NCI-H2107 treated with DMSO at 0.1 percent for 48 hours (cell line): ENCODE results near the gene MRPL43.
"Not testable (repeated sequence)": the region's sequence is repeated elsewhere in the genome, so short reads cannot be mapped to it uniquely, and the experiment has no call there.

Experiments
- DNase-seq: peaks from one replicate; lab custom pipeline; 2025; ENCODE audit not compliant: unreplicated experiment; lab: John Stamatoyannopoulos, UW

MRPL43 gene

DNA sequence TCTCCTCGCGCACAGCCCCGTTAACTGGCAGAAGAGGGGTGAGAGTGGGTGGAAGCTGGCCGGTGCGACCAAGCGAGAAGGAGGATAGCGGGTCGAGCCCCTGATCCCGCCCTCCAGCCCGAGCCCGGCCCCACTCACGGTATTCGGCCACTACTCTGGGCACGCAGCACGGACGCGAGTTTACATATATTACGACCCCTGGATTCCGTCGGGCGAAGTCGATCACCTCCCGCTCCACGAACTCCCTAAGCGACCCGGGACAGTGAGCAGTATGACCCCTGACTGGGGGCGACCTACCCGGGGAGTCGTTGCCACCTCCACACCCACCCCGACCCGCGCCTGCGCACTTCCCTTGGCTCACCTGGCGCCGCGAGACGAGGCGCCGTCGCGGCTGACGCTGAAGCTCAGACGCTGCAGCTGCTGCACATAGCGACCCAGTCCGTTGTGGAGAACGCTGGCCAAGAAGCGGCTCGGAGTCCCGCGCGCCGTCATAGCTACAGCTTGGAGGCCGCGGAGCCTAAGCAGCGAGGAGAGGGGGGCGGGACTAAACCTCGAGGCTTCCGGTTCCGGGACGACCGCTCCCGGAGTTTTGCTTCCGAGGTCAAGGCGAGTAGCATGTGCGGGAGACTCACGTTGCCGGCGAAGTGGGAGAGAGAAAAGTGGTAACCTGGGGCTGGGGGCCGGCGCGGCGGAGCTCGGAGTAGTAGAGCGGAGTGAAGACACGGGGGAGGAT lies at the start of gene MRPL43, which contains the start of gene TWNK:
Gene MRPL43, minus strand, starts transcription at position 546 of the 733 bp plus-strand sequence. Its CDS starts 54 bp downstream, at position 492.
Gene TWNK, plus strand, starts transcription at position 592 of the 733 bp plus-strand sequence. CDS start 668 bp downstream, outside the sequence.
- peak; percentile 26 for DNase-seq

DNA sequence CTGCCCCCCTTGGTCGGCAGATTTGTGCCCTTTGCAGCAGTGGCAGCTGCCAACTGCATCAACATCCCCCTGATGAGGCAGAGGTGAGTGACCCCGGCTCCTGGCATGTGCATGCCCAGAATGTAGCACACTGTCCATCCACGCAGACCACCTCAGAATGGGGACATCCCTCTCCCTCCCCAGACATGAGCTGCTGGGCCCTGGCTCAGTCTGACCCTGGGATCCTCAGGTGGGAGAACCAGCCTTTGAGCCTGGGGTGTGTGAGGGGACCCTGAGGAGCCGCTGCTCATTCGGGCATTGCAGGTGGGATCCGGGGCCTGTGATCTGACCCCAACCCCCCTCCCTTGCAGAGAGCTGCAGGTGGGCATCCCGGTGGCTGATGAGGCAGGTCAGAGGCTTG lies 49.4 kb upstream of the MRPL43 start:
- DNase-seq = no peak

DNA sequence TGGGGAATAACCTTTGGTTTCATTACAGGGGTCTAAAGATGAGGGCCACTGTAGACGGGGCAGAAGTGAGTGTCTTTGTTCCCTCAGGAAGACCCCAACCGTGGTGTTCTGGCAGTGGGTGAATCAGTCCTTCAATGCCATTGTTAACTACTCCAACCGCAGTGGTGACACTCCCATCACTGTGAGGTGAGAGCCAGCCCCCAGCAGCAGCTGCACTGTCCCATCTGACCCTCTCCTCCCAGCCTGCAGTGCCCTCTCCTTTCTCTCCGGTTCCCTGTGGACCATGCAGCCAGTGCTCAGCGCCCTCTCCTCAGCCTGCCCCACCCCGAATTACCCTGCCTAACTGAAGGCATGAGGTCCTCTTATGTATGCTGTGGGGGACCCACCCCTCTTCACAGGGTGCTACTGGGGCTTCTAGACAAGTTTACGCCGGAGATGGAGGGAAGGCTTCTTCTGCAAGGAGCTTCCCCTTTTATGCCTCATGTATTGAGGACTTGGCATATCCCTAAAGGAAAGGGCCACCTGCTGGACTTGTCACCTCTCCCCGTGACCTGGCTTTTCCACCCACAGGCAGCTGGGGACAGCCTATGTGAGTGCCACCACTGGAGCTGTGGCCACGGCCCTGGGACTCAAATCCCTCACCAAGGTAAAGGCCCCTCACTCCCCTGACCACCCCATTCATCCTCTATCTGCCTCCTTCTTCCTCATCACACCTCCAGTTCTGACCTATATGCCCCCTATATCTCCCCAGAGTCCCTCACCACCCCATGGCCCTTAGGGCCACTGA lies 48.8 kb upstream of the MRPL43 start:
- DNase-seq = no peak

DNA sequence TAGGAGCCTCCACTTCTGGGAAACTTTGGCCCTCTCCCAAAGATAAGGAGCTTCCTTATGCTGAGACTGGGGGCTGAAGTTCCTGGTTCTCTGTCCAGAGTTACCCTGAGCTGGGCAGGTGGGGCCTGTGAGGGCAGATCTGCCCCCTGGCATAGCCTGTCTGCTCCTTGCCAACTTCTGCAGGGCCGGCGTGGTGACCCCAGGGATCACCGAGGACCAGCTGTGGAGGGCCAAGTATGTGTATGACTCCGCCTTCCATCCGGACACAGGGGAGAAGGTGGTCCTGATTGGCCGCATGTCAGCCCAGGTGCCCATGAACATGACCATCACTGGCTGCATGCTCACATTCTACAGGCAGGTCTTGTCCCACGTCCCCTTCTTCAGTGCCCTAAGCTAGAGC lies 48.0 kb upstream of the MRPL43 start:
- DNase-seq = no peak

DNA sequence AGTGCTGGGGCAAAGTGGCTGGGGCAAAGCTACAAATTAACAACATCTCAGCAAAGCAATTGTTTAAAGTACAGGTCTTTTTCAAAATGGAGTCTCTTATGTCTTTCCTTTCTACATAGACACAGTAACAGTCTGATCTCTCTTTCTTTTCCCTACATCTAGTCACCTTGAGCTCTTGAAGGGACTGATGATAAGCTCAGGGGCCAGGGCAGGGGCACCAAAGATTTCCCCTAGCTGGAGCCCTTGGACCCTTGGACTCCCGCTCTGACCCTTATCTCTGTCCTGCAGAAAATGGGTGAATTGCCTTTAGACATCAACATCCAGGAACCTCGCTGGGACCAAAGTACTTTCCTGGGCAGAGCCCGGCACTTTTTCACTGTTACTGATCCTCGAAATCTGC lies 47.1 kb upstream of the MRPL43 start:
- DNase-seq = not testable (repeated sequence)

DNA sequence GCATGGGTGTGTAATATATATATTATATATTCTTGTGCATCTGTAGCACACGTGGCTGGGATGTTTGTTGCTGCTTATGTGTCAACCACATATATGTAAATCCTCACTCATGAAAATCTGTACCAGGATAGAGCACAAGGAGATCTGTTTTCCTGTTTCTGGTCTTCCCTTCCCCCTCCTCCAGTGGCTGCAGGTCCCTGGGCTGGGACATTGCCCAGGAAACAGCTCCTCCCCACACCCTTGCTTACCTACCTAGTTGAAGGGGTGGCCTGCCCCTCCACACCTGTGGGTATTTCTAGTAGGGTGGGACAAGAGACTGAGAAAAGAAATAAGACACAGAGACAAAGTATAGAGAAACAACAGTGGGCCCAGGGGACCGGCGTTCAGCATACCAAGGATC lies 46.0 kb upstream of the MRPL43 start:
- DNase-seq = no peak

DNA sequence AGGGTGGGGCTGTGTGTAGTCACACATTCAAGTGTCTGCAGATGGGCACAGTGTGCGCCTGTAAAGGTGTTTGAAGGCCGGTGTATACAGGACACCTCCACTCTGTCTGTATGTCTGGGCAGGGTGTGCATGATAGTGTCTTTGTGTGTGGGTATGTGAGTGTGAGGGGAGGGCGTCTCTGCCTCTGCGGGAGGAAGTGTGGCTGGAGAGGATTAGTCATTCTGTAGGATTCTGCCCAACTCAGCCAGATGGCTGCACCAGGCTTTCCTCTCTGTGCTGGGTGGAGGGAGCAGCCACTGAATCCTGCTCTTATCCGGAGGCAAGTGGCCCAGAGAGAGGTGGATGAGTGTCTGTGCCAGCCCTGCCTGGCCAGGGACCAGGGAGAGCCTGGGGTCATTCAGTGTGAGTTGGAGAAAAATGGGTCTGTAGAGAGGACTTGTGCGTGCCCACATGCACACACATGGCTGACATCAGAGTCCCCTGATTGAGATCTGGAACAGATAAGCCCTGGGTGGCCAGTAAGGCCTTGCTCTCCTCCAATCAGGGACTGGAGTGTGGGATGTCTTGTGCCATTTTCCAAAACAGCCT lies 45.4 kb upstream of the MRPL43 start:
- no peak for DNase-seq

DNA sequence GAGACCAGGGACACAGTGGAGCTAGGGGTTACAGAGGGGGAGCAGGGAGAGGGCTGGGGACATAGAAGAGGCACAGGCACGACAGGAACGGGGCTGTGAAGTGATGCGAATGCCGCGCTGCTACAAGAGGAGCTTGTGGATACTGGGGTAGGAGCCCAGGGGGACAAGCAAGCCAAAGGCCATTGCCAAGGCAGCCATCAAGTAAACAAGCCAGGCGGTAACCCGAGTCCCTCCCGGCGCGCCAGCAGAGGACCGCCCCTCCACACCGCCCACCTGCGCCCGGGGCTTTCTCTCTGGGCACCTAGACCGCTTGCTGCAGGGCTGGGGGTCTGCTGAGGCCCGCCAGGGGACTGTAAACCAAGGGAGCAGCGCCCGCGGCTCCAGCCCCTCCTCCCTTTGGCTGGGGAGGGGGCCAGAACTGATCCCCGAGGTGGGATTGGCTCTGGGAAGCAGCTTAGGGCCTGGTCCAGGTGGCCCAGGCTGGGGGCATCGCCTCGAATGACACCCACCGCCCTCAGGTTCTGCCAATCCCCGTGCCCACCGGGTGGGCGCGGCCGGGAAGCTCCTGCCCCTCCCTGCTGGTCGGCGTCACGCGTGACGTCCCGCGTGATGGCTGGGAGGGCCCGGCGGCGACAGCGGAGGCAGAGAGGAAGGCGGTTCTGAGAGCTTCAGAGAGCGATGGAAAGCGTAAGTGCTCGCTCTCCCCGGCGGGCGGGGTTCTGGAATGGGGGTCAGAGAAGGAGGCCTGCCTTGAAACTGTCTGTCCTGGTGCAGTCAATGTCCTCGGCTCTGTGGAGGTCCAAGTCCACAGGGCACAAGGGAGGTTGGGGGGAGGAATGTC lies 44.7 kb upstream of the MRPL43 start:
- DNase-seq = peak; percentile 13

DNA sequence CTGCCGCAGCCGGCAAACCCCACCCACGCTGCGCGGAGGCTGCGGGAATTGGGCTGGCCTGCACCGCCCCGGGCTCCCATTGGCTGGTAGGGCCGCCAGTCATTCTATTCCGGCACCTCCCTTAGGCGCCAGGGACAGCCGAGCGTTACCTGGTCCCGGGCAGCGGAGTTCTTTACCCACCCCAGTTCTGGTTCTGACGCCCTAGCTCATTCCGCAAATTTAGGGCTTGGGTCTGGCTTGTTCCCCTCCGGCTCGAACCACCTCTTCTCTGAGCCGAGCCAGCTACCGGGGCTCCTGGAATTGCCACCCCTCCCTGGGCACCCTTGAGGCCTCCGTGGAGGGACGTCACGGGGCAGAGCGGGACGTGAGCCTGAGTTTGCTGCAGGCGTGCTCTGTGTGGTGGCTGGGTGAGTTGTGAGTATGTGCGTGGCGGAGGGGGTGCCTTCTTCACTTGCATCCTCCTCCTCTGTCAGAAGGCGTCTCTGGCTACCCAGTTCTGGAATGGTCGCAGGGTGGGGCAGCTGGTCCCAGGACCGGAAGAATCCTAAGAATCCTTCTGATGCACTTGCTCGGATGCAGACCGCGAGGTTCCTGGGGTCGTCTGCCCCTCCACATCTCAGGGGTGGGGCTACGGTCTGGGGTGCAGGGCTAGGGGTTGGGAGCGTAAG lies 44.0 kb upstream of the MRPL43 start, which contains the start of the genes PDZD7 and SFXN3:
Gene PDZD7, minus strand, starts transcription at position 2 of the 668 bp plus-strand sequence. CDS start 910 bp downstream, outside the sequence.
Gene SFXN3, plus strand, starts transcription at position 107 of the 668 bp plus-strand sequence. CDS start 3,461 bp downstream, outside the sequence.
- DNase-seq = peak; percentile 64

DNA sequence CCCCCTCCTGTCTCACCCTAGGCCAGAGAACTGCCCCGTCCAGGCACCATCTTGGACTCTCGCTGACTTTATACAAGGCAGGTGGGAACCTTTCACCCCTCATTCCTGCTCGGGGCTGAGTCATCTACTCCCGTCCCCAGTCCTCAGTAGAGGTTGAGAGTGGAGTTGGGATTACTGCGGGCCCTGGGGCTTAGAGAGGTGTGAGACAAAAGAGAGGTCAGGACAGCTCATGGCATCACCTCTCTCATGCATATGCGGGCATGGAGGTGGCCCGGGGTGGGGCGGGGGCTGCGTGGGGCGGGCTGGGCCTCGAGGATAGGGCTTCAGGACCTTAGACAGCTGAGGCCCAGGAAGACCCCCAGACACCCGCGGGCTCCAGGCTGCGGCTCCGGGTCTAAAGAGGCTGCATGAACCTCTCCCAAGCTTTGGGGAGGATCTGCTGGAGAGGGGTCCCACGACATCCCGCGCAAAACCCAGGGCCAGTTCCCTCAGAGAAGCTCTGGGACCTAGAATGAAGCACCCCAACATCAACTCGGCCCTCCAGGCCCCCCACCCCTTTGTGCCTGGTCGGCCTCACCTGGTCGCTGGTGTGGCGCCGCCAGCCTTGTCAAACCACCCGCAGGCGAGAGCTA lies 43.3 kb upstream of the MRPL43 start:
- DNase-seq = no peak

DNA sequence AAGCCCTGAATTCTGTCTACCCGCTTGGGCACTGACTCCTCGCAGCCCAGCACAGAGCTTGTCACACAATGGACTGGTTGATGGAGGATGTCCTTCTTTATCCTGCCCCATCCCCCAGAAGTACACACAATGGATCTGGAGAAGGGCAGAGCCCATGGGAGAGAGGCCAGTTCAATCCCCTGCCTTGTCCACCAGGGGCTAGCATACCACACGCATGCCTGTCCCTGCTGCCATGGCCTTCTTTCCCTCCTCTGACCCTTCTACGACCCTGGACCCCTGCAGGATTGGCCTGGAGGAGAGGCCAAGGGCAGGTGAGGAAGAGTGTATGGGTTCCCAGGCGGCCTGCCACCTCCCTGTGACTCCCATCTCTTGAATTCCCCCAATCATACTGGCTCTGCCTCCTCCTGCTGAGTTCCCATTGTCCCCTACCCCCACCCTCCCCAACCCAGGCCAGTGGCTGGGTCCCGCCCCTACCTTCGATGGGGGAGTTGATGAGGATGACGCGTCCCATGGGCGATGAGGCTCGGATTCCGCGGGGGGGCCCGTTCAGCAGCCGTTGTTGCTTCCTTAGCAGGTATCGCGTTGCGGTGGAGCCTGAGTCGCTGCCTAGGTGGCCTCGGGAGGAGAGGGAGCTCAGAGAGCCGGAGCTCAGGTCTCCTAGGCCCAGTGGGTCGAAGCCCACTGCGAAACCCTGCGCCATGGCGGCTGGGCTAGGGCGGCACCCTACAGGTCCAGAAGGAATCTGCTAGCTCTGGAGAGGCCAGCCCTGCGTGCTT lies 42.4 kb upstream of the MRPL43 start:
- DNase-seq = no peak

DNA sequence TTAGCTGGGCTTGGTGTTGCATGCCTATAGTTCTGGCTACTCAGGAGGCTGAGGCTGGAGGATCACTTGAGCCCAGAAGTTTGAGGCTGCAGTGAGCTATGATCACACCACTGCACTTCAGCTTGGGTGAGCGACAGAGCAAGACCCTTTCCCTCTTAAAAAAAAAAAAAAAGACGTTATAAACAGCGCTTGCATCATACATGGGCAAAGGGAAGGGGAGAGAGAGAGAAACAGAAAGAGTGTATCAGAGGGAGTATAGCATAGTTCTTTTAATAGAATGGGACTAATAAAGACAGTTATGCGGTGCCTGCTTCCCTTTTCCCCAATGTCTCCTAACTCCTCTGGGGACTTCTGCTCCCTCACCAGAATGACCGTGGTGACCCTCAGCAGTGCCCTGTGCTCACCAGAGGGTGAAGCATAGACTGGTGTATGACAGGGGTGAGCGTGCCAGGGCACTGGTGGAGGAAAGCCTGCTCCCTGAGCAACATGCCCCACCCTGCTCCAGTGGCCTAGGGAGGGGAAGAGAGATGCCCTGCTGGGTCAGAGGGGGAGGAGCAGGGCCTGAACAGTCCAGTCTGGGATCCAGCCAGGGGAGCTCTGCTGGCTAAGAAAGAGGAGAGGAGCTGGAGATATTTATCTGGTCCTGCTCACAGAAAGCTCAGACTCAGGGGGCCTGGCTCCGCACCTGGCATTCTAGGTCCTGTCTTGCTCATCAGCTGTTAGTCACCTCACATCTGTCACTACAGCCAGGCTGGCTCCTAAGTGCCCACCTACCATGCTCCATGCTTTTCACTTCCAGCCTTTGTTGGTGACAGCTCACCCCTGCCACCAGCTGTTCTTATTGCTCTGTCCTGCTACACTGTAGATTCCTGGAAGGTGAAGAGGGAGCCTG lies 41.4 kb upstream of the MRPL43 start:
- DNase-seq = no peak

DNA sequence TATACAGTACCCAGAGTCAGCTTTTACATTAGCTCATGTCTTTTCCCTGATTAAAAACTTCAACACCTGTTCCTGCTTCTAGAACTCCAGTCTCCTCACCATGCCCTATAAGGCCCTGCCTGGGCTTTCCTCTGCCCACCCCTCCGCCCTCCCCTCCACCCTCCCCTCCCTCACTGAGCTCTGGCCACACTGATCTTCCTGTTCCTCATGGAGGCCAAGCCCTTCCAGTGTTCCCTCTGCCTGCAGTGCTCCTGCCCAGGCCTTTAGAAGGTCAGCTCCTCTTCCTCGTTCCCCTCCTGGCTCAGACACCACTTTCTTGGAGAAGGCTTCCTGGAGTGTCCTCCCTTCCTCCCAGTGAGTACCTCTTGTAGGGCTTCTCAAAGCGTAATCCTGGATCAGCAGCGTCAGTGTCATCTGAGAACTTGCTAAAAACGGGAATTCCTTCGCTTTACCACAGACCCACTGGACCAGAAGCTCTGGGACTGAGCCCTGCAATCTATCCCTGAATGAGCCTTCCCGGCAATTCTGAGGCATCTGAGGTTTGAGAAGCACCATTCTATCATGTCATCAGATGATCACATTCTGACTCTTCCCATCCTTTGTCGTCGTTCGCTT lies 39.9 kb upstream of the MRPL43 start:
- no peak for DNase-seq

DNA sequence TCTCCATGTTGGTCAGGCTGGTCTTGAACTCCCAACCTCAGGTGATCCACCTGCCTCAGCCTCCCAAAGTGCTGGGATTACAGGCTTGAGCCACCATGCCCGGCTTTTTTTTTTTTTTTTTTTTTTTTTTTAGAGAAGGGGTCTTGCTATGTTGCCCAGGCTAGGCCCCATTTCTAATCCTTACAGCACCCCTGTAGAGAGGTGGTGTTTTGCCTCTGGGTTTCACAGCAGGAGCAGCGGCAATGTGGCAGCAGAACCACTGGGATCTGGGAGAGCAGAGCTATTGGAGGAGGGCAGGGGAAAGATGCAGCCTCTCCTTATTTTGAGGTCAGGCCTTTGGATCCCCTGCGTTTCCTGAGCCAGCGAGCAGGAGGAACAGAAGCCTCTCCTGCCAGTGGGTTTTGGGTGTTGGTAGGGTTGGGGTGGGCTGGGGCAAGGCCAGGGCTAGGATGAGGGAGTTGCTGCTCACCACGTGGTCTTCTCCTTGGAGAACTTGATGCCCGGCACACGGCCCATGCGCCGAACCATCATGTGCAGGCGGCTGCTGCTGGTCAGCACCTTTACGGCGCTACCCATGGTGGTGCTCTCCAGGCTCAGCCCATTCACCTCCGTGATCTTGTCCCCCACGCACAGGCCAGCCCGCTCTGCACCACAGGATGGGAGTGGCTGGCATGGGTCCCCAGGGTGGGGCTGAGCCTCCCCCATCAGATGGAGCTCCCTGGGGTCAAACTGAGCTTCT lies 35.8 kb upstream of the MRPL43 start:
- DNase-seq = no peak

DNA sequence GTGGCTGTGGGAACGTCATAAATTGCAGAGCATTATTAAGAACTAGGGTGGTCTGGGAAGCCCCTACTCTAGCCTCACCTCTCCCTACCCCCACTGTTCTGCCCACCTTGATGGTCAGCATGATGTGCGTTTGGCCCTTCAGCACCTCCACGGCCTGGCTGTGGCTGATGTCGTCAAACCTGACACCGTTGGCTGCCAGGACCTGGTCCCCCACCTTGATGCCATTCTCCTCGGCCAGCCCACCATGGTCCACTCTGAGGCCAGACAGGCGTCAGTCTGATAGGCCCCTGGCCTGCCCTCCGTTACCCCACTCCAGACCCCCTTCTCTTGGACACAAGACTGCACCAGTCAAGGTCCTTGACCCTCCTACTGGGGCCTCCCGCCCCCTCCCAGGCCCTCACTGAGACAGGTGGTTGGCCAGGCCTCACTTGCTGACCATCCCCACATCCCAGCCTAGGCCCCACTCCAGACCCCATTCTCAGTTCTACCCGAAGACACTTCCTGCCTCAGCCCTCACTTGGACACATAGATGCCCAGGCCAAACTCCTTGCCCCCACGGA lies 34.5 kb upstream of the MRPL43 start:
- DNase-seq = no peak

DNA sequence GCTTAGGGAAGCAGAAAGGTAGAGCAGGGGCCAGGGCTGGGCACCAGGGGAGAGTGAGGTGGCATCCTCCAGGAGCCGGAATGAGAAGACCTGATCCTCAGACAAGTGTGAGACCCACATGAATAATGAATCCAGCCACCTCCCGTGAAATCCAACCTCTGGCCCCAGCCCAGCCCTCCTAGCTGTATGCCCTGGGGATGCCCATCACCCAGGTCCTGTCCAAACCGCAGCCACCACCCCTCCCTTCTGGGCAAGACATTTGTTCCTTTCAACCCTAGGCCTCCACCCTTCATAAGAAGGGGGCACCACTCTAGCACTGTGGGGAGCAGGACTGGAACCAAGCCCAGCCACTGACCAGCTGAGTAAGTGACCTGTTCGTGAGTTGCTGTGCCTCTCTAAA lies 33.9 kb upstream of the MRPL43 start:
- no peak for DNase-seq
